ENCODE measurements around the gene ASIC1. TPM values are rescaled to one million over a fixed set of nuclear protein-coding genes. Genes with fewer than 3 reads are reported as not detected.

Gene ASIC1
- total and polyA plus RNA-seq, 4 experiments from 2014 or later: 0.08 to 0.26 TPM; not detected in 2

DNA sequence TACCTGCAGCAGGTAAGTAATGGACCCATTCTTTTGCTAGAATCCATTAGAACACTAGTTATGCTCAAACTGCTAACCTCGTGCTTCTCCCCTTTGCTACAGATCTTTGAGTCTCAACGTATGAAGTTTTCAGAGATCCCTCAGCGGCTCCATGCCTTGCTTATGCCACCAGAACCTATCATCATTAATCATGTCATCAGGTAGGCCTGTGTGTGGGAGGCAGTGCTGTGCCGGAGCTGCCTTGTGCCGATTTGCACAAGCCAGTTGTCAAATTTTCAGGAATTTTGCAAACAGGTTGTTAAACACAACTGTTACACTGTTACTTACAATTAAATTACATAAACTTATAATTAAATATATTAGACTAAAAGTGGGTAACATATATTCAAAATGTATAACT, 33.0 kb downstream of the ASIC1 start:
- H3K27me3 Mint-ChIP-seq: no peaks in the 10 kb centered on the region
- CTCF ChIA-PET (ENCODE audit: partially characterized antibody): interaction anchor here (0.6 to 16.2 kb wide), 6 partner anchors 13 to 99 kb away, joined by 3 to 316 read pairs (median 15); partner anchors contain the start of genes CERS5, COX14 and GPD1
- H3K4me1 Mint-ChIP-seq: peaks cover 12 to 20% (median 17%) of the 10 kb centered on the region in 4 donors
- Histone ChIP-seq H3K4me1 (ENCODE audit: insufficient read depth, low read length) (peaks cover 21% of the 10 kb centered on the region), H3K36me3 (ENCODE audit: insufficient read depth, low read length) (peaks cover 57% of the 10 kb centered on the region), H3K4me3 (ENCODE audit: low read length in 2 of 2) (no peak overlapping the region), H3K27ac (ENCODE audit: low read depth, low read length) (no peak overlapping the region), H3K9me3 (ENCODE audit: control insufficient read depth in 1 of 2, low read length in 2 of 2) (no peaks in the 10 kb centered on the region), H3K27me3 (ENCODE audit: insufficient read depth, low read length) (no peaks in the 10 kb centered on the region)
- POLR2A ChIA-PET (ENCODE audit: partially characterized antibody): interaction anchor here (1.6 to 1.8 kb wide), 2 partner anchors 22 to 77 kb away, joined by 5 to 7 read pairs; partner anchors contain the start of genes CERS5 and COX14
- H3K36me3 Mint-ChIP-seq: peaks cover 42 to 76% of the 10 kb centered on the region in 2 donors
- no peak overlapping the region for H3K27ac Mint-ChIP-seq
- no peak overlapping the region for H3K4me3 Mint-ChIP-seq
- no peak for DNase-seq
- intact Hi-C loops (cut with micrococcal nuclease): no loop called here
- H3K9me3 Mint-ChIP-seq: no peaks in the 10 kb centered on the region

DNA sequence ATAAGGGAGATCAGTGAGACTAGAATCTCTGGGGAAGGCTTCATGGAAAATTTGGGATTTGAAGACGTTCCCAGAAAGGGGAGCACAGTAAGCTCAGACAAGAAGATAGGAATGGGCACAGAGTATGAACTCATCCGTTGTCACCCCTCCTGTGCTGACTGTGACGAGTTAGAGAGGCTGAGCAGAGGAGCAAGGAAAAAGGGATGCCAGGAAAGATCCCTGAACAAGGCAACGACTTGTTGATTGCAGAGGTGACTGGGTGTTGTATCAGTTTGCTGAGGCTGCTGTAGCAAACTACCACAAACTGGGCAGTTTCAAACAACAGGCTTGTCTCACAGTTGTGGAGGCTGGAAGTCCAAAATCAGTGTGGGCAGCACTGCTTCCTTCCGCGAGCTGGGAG, 40.6 kb downstream of the ASIC1 start:
- peaks cover 67% of the 10 kb centered on the region for H3K36me3 ChIP-seq (ENCODE audit: insufficient read depth, low read length)
- no peak for DNase-seq
- no peaks in the 10 kb centered on the region for H3K27me3 ChIP-seq (ENCODE audit: insufficient read depth, low read length)
- Mint-ChIP-seq H3K4me1 (peaks cover 0 to 1% (median 0%) of the 10 kb centered on the region in 4 donors), H3K4me3 (no peak overlapping the region), H3K27ac (peak overlapping the region in 1 of 7 donors; percentile 42), H3K27me3 (no peaks in the 10 kb centered on the region), H3K36me3 (peaks cover 52 to 81% of the 10 kb centered on the region in 2 donors), H3K9me3 (no peaks in the 10 kb centered on the region)
- ChIA-PET POLR2A (ENCODE audit: partially characterized antibody) (no interaction called here), CTCF (ENCODE audit: partially characterized antibody) (interaction anchor here (1.4 to 16.2 kb wide), 4 partner anchors 10 to 27 kb away, joined by 4 to 316 read pairs (median 10); partner anchors contain the start of genes COX14, GPD1 and SMARCD1)
- H3K4me3 ChIP-seq (ENCODE audit: low read length in 2 of 2): no peak overlapping the region
- no peaks in the 10 kb centered on the region for H3K4me1 ChIP-seq (ENCODE audit: insufficient read depth, low read length)
- H3K9me3 ChIP-seq (ENCODE audit: control insufficient read depth in 1 of 2, low read length in 2 of 2): no peaks in the 10 kb centered on the region
- no peak overlapping the region for H3K27ac ChIP-seq (ENCODE audit: low read depth, low read length)
- intact Hi-C loops (cut with micrococcal nuclease): no loop called here

GRCh38 chr12:50099302-50100008, 42.1 kb downstream of the ASIC1 start:
- intact Hi-C loops (cut with micrococcal nuclease): no loop called here
- no peaks in the 10 kb centered on the region for H3K4me1 ChIP-seq (ENCODE audit: insufficient read depth, low read length)
- peaks cover 0 to 1% (median 0%) of the 10 kb centered on the region in 4 donors for H3K4me1 Mint-ChIP-seq
- peak overlapping the region in 2 of 7 donors; percentile 48 to 63 for H3K27ac Mint-ChIP-seq
- peaks cover 60% of the 10 kb centered on the region for H3K36me3 ChIP-seq (ENCODE audit: insufficient read depth, low read length)
- peaks cover 48 to 71% of the 10 kb centered on the region in 2 donors for H3K36me3 Mint-ChIP-seq
- CTCF ChIA-PET (ENCODE audit: partially characterized antibody): interaction anchor here (1.0 to 5.5 kb wide), 2 partner anchors 9 to 12 kb away, joined by 3 to 34 read pairs; partner anchors contain the start of gene COX14
- H3K4me3 Mint-ChIP-seq: no peak overlapping the region
- no peak overlapping the region for H3K27ac ChIP-seq (ENCODE audit: low read depth, low read length)
- DNase-seq: no peak
- POLR2A ChIA-PET (ENCODE audit: partially characterized antibody): interaction anchor here (1.6 kb wide), 1 partner anchor 12 kb away, joined by 3 read pairs; no protein-coding TSS in a partner anchor
- H3K27me3 ChIP-seq (ENCODE audit: insufficient read depth, low read length): no peaks in the 10 kb centered on the region
- no peaks in the 10 kb centered on the region for H3K9me3 ChIP-seq (ENCODE audit: control insufficient read depth in 1 of 2, low read length in 2 of 2)
- H3K9me3 Mint-ChIP-seq: no peaks in the 10 kb centered on the region
- no peaks in the 10 kb centered on the region for H3K27me3 Mint-ChIP-seq
- no peak overlapping the region for H3K4me3 ChIP-seq (ENCODE audit: low read length in 2 of 2)

DNA sequence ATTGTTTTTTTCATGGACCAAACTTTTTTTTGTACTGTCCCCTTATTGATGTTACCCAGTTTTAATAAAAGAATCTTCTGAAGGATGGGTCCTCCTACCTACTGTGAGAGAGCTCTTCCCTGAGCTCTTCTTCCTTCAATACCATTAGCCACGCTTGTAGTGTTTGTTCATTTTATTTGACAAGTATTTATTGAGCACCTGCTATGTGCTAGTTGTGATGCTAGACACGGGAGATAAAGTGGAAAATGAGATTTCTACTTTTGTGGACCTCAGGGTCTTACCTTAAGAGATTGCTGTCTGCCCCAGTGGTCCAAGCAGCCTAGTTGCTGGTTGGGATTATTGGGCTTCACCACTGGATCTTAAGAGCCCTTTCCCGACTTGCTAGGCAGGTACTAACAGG, 43.2 kb downstream of the ASIC1 start:
- H3K4me3 Mint-ChIP-seq: no peak overlapping the region
- intact Hi-C loops (cut with micrococcal nuclease): no loop called here
- no peak overlapping the region for H3K4me3 ChIP-seq (ENCODE audit: low read length in 2 of 2)
- POLR2A ChIA-PET (ENCODE audit: partially characterized antibody): interaction anchor here (0.6 to 1.6 kb wide), 2 partner anchors 11 to 24 kb away, joined by 3 read pairs; no protein-coding TSS in a partner anchor
- H3K36me3 Mint-ChIP-seq: peaks cover 40 to 60% of the 10 kb centered on the region in 2 donors
- DNase-seq: no peak
- H3K4me1 Mint-ChIP-seq: no peaks in the 10 kb centered on the region
- no peaks in the 10 kb centered on the region for H3K9me3 ChIP-seq (ENCODE audit: control insufficient read depth in 1 of 2, low read length in 2 of 2)
- H3K27me3 Mint-ChIP-seq: no peaks in the 10 kb centered on the region
- no peaks in the 10 kb centered on the region for H3K4me1 ChIP-seq (ENCODE audit: insufficient read depth, low read length)
- no peaks in the 10 kb centered on the region for H3K9me3 Mint-ChIP-seq
- no peak overlapping the region for H3K27ac Mint-ChIP-seq
- no peaks in the 10 kb centered on the region for H3K27me3 ChIP-seq (ENCODE audit: insufficient read depth, low read length)
- CTCF ChIA-PET (ENCODE audit: partially characterized antibody): interaction anchor here (0.9 to 5.5 kb wide), 3 partner anchors 11 to 30 kb away, joined by 3 to 34 read pairs (median 5); partner anchors contain the start of gene COX14
- no peak overlapping the region for H3K27ac ChIP-seq (ENCODE audit: low read depth, low read length)
- H3K36me3 ChIP-seq (ENCODE audit: insufficient read depth, low read length): peaks cover 49% of the 10 kb centered on the region

- CTCF ChIA-PET (ENCODE audit: partially characterized antibody): interaction anchor here (0.7 to 16.0 kb wide), 4 partner anchors 10 to 776 kb away, joined by 3 to 316 read pairs (median 20); partner anchors contain the start of genes COX14 and SMARCD1
- H3K27ac ChIP-seq (ENCODE audit: low read depth, low read length): no peak overlapping the region
- H3K27me3 Mint-ChIP-seq: no peaks in the 10 kb centered on the region
- H3K4me1 ChIP-seq (ENCODE audit: insufficient read depth, low read length): no peaks in the 10 kb centered on the region
- peaks cover 38% of the 10 kb centered on the region for H3K36me3 ChIP-seq (ENCODE audit: insufficient read depth, low read length)
- POLR2A ChIA-PET (ENCODE audit: partially characterized antibody): interaction anchor here (0.7 to 1.9 kb wide), 2 partner anchors 10 to 59 kb away, joined by 3 to 13 read pairs; partner anchors contain the start of gene COX14
- no peaks in the 10 kb centered on the region for H3K4me1 Mint-ChIP-seq
- no peak overlapping the region for H3K4me3 ChIP-seq (ENCODE audit: low read length in 2 of 2)
- H3K4me3 Mint-ChIP-seq: no peak overlapping the region
- H3K9me3 Mint-ChIP-seq: no peaks in the 10 kb centered on the region
- no peak for DNase-seq
- no peaks in the 10 kb centered on the region for H3K27me3 ChIP-seq (ENCODE audit: insufficient read depth, low read length)
- H3K9me3 ChIP-seq (ENCODE audit: control insufficient read depth in 1 of 2, low read length in 2 of 2): no peaks in the 10 kb centered on the region
- intact Hi-C loops (cut with micrococcal nuclease): no loop called here
- peak overlapping the region in 1 of 7 donors; percentile 74 for H3K27ac Mint-ChIP-seq
- H3K36me3 Mint-ChIP-seq: peaks cover 29 to 49% of the 10 kb centered on the region in 2 donors
Measured at GRCh38 chr12:50101663-50102062, 44.3 kb downstream of the ASIC1 start.

DNA sequence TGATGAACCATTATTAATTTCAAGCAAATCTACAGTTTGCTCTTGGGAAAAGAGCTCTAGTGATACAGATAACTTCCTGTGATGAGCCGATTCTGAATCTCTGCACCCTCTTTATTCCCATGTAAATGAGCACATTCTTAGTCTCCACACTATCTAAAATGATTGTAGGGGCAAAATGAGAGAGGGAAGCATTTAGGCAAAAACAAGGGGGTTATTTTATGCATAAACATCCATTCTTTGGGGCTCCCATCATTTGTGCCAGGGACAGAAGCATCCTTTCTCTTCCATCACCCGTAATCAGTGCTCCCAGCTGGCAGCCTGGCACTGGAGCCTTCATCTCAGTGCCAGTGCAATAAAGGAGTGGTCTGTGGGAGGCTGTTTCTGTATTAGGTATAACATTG, 44.7 kb downstream of the ASIC1 start:
- ChIA-PET CTCF (ENCODE audit: partially characterized antibody) (interaction anchor here (1.6 to 16.0 kb wide), 3 partner anchors 9 to 32 kb away, joined by 5 to 316 read pairs (median 34); partner anchors contain the start of genes COX14 and SMARCD1), POLR2A (ENCODE audit: partially characterized antibody) (interaction anchor here (1.9 kb wide), 1 partner anchor 10 kb away, joined by 13 read pairs; the partner anchor contains the start of gene COX14)
- no peaks in the 10 kb centered on the region for H3K9me3 Mint-ChIP-seq
- Histone ChIP-seq H3K4me1 (ENCODE audit: insufficient read depth, low read length) (no peaks in the 10 kb centered on the region), H3K36me3 (ENCODE audit: insufficient read depth, low read length) (peaks cover 33% of the 10 kb centered on the region), H3K4me3 (ENCODE audit: low read length in 2 of 2) (no peak overlapping the region), H3K27ac (ENCODE audit: low read depth, low read length) (no peak overlapping the region), H3K9me3 (ENCODE audit: control insufficient read depth in 1 of 2, low read length in 2 of 2) (no peaks in the 10 kb centered on the region), H3K27me3 (ENCODE audit: insufficient read depth, low read length) (no peaks in the 10 kb centered on the region)
- no peak overlapping the region for H3K4me3 Mint-ChIP-seq
- peak overlapping the region in 1 of 7 donors; percentile 23 for H3K27ac Mint-ChIP-seq
- H3K27me3 Mint-ChIP-seq: peaks cover 0 to under 1% of the 10 kb centered on the region in 2 donors
- peaks cover 26 to 44% of the 10 kb centered on the region in 2 donors for H3K36me3 Mint-ChIP-seq
- intact Hi-C loops (cut with micrococcal nuclease): no loop called here
- no peaks in the 10 kb centered on the region for H3K4me1 Mint-ChIP-seq
- DNase-seq: no peak
